Neutrophil (primary cell): ENCODE data around the gene PSENEN.
A peak's percentile ranks its signal among the peaks of the same experiment; 100 is the strongest.

ENCODE experiments used
- H3K27ac ChIP-seq: fragments of 200-600 bp; sonication (generic); 2 replicates; pipeline ENCODE4 v1.5.1; 2016; ENCODE audit warnings: mild to moderate bottlenecking, moderate library complexity
- H3K27me3 ChIP-seq: fragments of 200-600 bp; sonication (generic); 2 replicates; pipeline ENCODE4 v1.6.0; 2016; ENCODE audit warnings: mild to moderate bottlenecking
- H3K36me3 ChIP-seq: fragments of 200-600 bp; sonication (generic); 2 replicates; pipeline ENCODE4 v1.5.1; 2017
- H3K4me1 ChIP-seq, 2 experiments: fragments of 200-600 bp in 1 of 2; sonication (generic) in 1 of 2; 1 replicate in 1 of 2; 2 replicates in 1 of 2; pipeline versions ENCODE4 v1.5.1 to v1.6.1; 2013 to 2016; ENCODE audit warnings: low read depth in 1 of 2, low read length in 1 of 2, mild to moderate bottlenecking in 1 of 2, moderate library complexity in 1 of 2; ENCODE audit not compliant: control insufficient read depth in 1 of 2, insufficient read depth in 1 of 2
- H3K4me3 ChIP-seq, 2 experiments: fragments of 200-600 bp in 1 of 2; sonication (generic) in 1 of 2; 1 replicate in 1 of 2; 2 replicates in 1 of 2; pipeline ENCODE4 v1.5.1; 2013 to 2016; ENCODE audit warnings: low read depth in 1 of 2, low read length in 1 of 2, mild to moderate bottlenecking in 1 of 2, moderate library complexity in 1 of 2
- H3K9me3 ChIP-seq: fragments of 200-600 bp; sonication (generic); 2 replicates; pipeline ENCODE4 v1.5.1; 2016
- CTCF ChIP-seq: fragments of 200-600 bp; sonication (generic); IDR thresholded peaks from 2 replicates; pipeline ENCODE4 v1.5.1; 2016; ENCODE audit warnings: antibody characterized with exemption

The PSENEN gene

GRCh38 chr19:35753634-35754369 lies 8.4 kb downstream of the PSENEN start:
- Histone ChIP-seq H3K4me3 (no peak overlapping the region), H3K9me3 (no peaks in the 10 kb centered on the region), H3K27me3 (peaks cover 33% of the 10 kb centered on the region), H3K4me1 (peaks cover 37 to 41% of the 10 kb centered on the region in 2 experiments), H3K27ac (no peak overlapping the region), H3K36me3 (peaks cover 41% of the 10 kb centered on the region)
- no peak for TF ChIP-seq CTCF

- no peak for TF ChIP-seq CTCF
- H3K9me3 ChIP-seq: no peaks in the 10 kb centered on the region
- no peak overlapping the region for H3K27ac ChIP-seq
- H3K4me3 ChIP-seq: no peak overlapping the region
- peaks cover 33 to 36% of the 10 kb centered on the region in 2 experiments for H3K4me1 ChIP-seq
- peaks cover 41% of the 10 kb centered on the region for H3K36me3 ChIP-seq
- peaks cover 33% of the 10 kb centered on the region for H3K27me3 ChIP-seq
Measured at GRCh38 chr19:35754370-35755130, 9.1 kb downstream of the PSENEN start.

GRCh38 chr19:35755131-35755549 lies 9.7 kb downstream of the PSENEN start:
- TF ChIP-seq CTCF: no peak
- Histone ChIP-seq H3K9me3 (no peaks in the 10 kb centered on the region), H3K27ac (no peak overlapping the region), H3K4me1 (peaks cover 33 to 36% of the 10 kb centered on the region in 2 experiments), H3K36me3 (peaks cover 41% of the 10 kb centered on the region), H3K27me3 (peaks cover 33% of the 10 kb centered on the region), H3K4me3 (peak overlapping the region in 1 of 2 experiments; percentile 4)

GRCh38 chr19:35755550-35756376 lies 10.3 kb downstream of the PSENEN start:
- Histone ChIP-seq H3K36me3 (peaks cover 42% of the 10 kb centered on the region), H3K4me3 (peak overlapping the region in 1 of 2 experiments; percentile 4), H3K9me3 (no peaks in the 10 kb centered on the region), H3K4me1 (peaks cover 33 to 36% of the 10 kb centered on the region in 2 experiments), H3K27me3 (peaks cover 33% of the 10 kb centered on the region), H3K27ac (no peak overlapping the region)
- TF ChIP-seq CTCF: no peak
